Activated T-helper 2 cell treated with anti-CD3 and anti-CD28 coated beads, Interferon-gamma antibody, Interleukin-2, Interleukin-4, amounts not matched to agents 10 μg/mL and 5 μg/mL and 100 μg/mL, durations not matched to agents 14 hours and 24 hours and 36 hours (primary cell): ENCODE measurements around the gene S100A7A. TPM values are rescaled to one million over a fixed set of nuclear protein-coding genes. Genes with fewer than 3 reads are reported as not detected.
"Not testable (repeated sequence)": the region's sequence is repeated elsewhere in the genome, so short reads cannot be mapped to it uniquely, and the experiment has no call there.

ENCODE experiments used
- DNase-seq: peaks from one replicate; pipeline ENCODE4 v3.0.0; 2021; ENCODE audit warnings: low spot score
- H3K27ac Mint-ChIP-seq: one replicate; pipeline ENCODE4 v1.8.0; 2021; ENCODE audit warnings: mixed read lengths
- H3K27me3 Mint-ChIP-seq: one replicate; pipeline ENCODE4 v1.8.0; 2021; ENCODE audit warnings: low read depth, mixed read lengths
- H3K36me3 Mint-ChIP-seq: one replicate; pipeline ENCODE4 v1.8.0; 2021; ENCODE audit warnings: low read depth, mixed read lengths
- H3K4me1 Mint-ChIP-seq: one replicate; pipeline ENCODE4 v1.8.0; 2021; ENCODE audit warnings: low read depth, mixed read lengths
- H3K4me3 Mint-ChIP-seq: one replicate; pipeline ENCODE4 v1.8.0; 2021; ENCODE audit warnings: low read depth, mild to moderate bottlenecking, moderate library complexity, mixed read lengths
- H3K9me3 Mint-ChIP-seq: one replicate; pipeline ENCODE4 v1.8.0; 2021; ENCODE audit warnings: mixed read lengths
- intact Hi-C: fragments of 100-400 bp; cut with micrococcal nuclease; formaldehyde crosslinking; loops from one replicate; pipeline ENCODE4 v1.15.1; 2023
- total RNA-seq: library from RNA; stranded (reverse); gene quantifications from 2 replicates; pipeline ENCODE4 v1.2.3, GENCODE V29; 2022

The S100A7A gene
- total RNA-seq, 1 donor from 2014 or later, result not detected

GRCh38 chr1:153431427-153431826 lies 15.1 kb downstream of the S100A7A start:
- intact Hi-C loops, result no loop called here
- no peaks in the 10 kb centered on the region for H3K27me3 Mint-ChIP-seq

GRCh38 chr1:153431928-153432327 lies 15.6 kb downstream of the S100A7A start:
- Mint-ChIP-seq H3K27ac (no peak overlapping the region), H3K27me3 (no peaks in the 10 kb centered on the region), H3K4me3 (no peak overlapping the region), H3K36me3 (no peaks in the 10 kb centered on the region), H3K9me3 (no peaks in the 10 kb centered on the region), H3K4me1 (no peaks in the 10 kb centered on the region)
- no peak for DNase-seq
- intact Hi-C loops, result no loop called here

More at GRCh38 chr1:153431427-153431826, 15.1 kb downstream of the S100A7A start:
- H3K36me3 Mint-ChIP-seq, result no peaks in the 10 kb centered on the region
- no peak overlapping the region for H3K4me3 Mint-ChIP-seq
- H3K9me3 Mint-ChIP-seq, result no peaks in the 10 kb centered on the region
- DNase-seq, result no peak
- no peak overlapping the region for H3K27ac Mint-ChIP-seq
- no peaks in the 10 kb centered on the region for H3K4me1 Mint-ChIP-seq

GRCh38 chr1:153432874-153433681 lies 16.8 kb downstream of the S100A7A start:
- Mint-ChIP-seq H3K27ac (no peak overlapping the region), H3K4me1 (no peaks in the 10 kb centered on the region), H3K36me3 (no peaks in the 10 kb centered on the region), H3K4me3 (no peak overlapping the region), H3K9me3 (no peaks in the 10 kb centered on the region), H3K27me3 (no peaks in the 10 kb centered on the region)
- intact Hi-C loops, result no loop called here
- no peak for DNase-seq

- no peaks in the 10 kb centered on the region for H3K9me3 Mint-ChIP-seq
- H3K27me3 Mint-ChIP-seq, result peaks cover 2% of the 10 kb centered on the region
- H3K4me3 Mint-ChIP-seq, result no peak overlapping the region
- H3K27ac Mint-ChIP-seq, result no peak overlapping the region
- H3K36me3 Mint-ChIP-seq, result no peaks in the 10 kb centered on the region
- no peak for DNase-seq
- intact Hi-C loops, result no loop called here
- H3K4me1 Mint-ChIP-seq, result no peaks in the 10 kb centered on the region
These were observed 18.6 kb downstream of the S100A7A start for GRCh38 chr1:153434746-153435455.

GRCh38 chr1:153437236-153437635 lies 20.9 kb downstream of the S100A7A start:
- Mint-ChIP-seq H3K4me1 (no peaks in the 10 kb centered on the region), H3K27me3 (peaks cover 2% of the 10 kb centered on the region), H3K27ac (no peak overlapping the region), H3K9me3 (no peaks in the 10 kb centered on the region), H3K4me3 (no peak overlapping the region), H3K36me3 (no peaks in the 10 kb centered on the region)
- no peak for DNase-seq
- intact Hi-C loops, result no loop called here

GRCh38 chr1:153438599-153438998 lies 22.3 kb downstream of the S100A7A start:
- H3K4me1 Mint-ChIP-seq, result no peaks in the 10 kb centered on the region
- peaks cover 2% of the 10 kb centered on the region for H3K27me3 Mint-ChIP-seq
- no peak for DNase-seq
- intact Hi-C loops, result no loop called here
- no peak overlapping the region for H3K27ac Mint-ChIP-seq
- no peaks in the 10 kb centered on the region for H3K9me3 Mint-ChIP-seq
- no peak overlapping the region for H3K4me3 Mint-ChIP-seq
- no peaks in the 10 kb centered on the region for H3K36me3 Mint-ChIP-seq

- H3K4me1 Mint-ChIP-seq, result no peaks in the 10 kb centered on the region
- H3K36me3 Mint-ChIP-seq, result no peaks in the 10 kb centered on the region
- no peak overlapping the region for H3K27ac Mint-ChIP-seq
- no peak for DNase-seq
- peaks cover 2% of the 10 kb centered on the region for H3K27me3 Mint-ChIP-seq
- no peaks in the 10 kb centered on the region for H3K9me3 Mint-ChIP-seq
- intact Hi-C loops, result no loop called here
- no peak overlapping the region for H3K4me3 Mint-ChIP-seq
These were observed 23.0 kb downstream of the S100A7A start for GRCh38 chr1:153439273-153439672.

GRCh38 chr1:153441238-153441755 lies 25.0 kb downstream of the S100A7A start:
- Mint-ChIP-seq H3K27ac (no peak overlapping the region), H3K27me3 (peaks cover 2% of the 10 kb centered on the region), H3K9me3 (no peaks in the 10 kb centered on the region), H3K4me1 (no peaks in the 10 kb centered on the region), H3K4me3 (no peak overlapping the region), H3K36me3 (no peaks in the 10 kb centered on the region)
- intact Hi-C loops, result no loop called here
- no peak for DNase-seq

- no peaks in the 10 kb centered on the region for H3K9me3 Mint-ChIP-seq
- intact Hi-C loops, result no loop called here
- no peaks in the 10 kb centered on the region for H3K36me3 Mint-ChIP-seq
- no peaks in the 10 kb centered on the region for H3K4me1 Mint-ChIP-seq
- DNase-seq, result no peak
- H3K27ac Mint-ChIP-seq, result no peak overlapping the region
- peaks cover 4% of the 10 kb centered on the region for H3K27me3 Mint-ChIP-seq
- H3K4me3 Mint-ChIP-seq, result no peak overlapping the region
These were observed 27.2 kb downstream of the S100A7A start for GRCh38 chr1:153443486-153443885.

- intact Hi-C loops, result no loop called here
- no peak overlapping the region for H3K4me3 Mint-ChIP-seq
- peaks cover 5% of the 10 kb centered on the region for H3K27me3 Mint-ChIP-seq
- H3K36me3 Mint-ChIP-seq, result no peaks in the 10 kb centered on the region
- no peak overlapping the region for H3K27ac Mint-ChIP-seq
- H3K9me3 Mint-ChIP-seq, result no peaks in the 10 kb centered on the region
- DNase-seq, result no peak
- no peaks in the 10 kb centered on the region for H3K4me1 Mint-ChIP-seq
These were observed 27.8 kb downstream of the S100A7A start for GRCh38 chr1:153444078-153444477.

GRCh38 chr1:153447498-153448170 lies 31.3 kb downstream of the S100A7A start:
- Mint-ChIP-seq H3K27me3 (peaks cover 5% of the 10 kb centered on the region), H3K9me3 (no peaks in the 10 kb centered on the region), H3K4me1 (no peaks in the 10 kb centered on the region), H3K36me3 (no peaks in the 10 kb centered on the region), H3K27ac (no peak overlapping the region), H3K4me3 (no peak overlapping the region)
- intact Hi-C loops, result no loop called here
- DNase-seq, result no peak

GRCh38 chr1:153448851-153449250 lies 32.5 kb downstream of the S100A7A start:
- H3K27me3 Mint-ChIP-seq, DNase-seq, H3K36me3 Mint-ChIP-seq, H3K4me3 Mint-ChIP-seq, H3K9me3 Mint-ChIP-seq, H3K27ac Mint-ChIP-seq, H3K4me1 Mint-ChIP-seq, intact Hi-C loops: not testable (repeated sequence)

GRCh38 chr1:153456396-153456795 lies 40.1 kb downstream of the S100A7A start:
- DNase-seq, result no peak
- Mint-ChIP-seq H3K4me3 (no peak overlapping the region), H3K36me3 (no peaks in the 10 kb centered on the region), H3K4me1 (no peaks in the 10 kb centered on the region), H3K27ac (no peak overlapping the region), H3K9me3 (no peaks in the 10 kb centered on the region), H3K27me3 (peaks cover 5% of the 10 kb centered on the region)
- intact Hi-C loops, result no loop called here
